D341Med (cell line): Measurements from ENCODE around the gene GZF1.

Experiments used
- DNase-seq: peaks from one replicate; pipeline ENCODE4 v3.0.0; 2012; ENCODE audit warnings: low spot score

The GZF1 gene

GRCh38 chr20:23361476-23362391, at the start of gene GZF1:
TSS of gene GZF1 (plus strand) at chr20:23362182. CDS start at chr20:23364384, 2,202 bp downstream.
- peak; percentile 97 for DNase-seq

- no peak for DNase-seq
Measured at GRCh38 chr20:23313271-23313670, 48.7 kb upstream of the GZF1 start.

- no peak for DNase-seq
Measured at GRCh38 chr20:23314699-23315098, 47.3 kb upstream of the GZF1 start.

GRCh38 chr20:23315099-23315498, 46.9 kb upstream of the GZF1 start:
- DNase-seq, result no peak

GRCh38 chr20:23316626-23317025, 45.4 kb upstream of the GZF1 start:
- no peak for DNase-seq

- DNase-seq, result no peak
Measured at GRCh38 chr20:23317081-23317480, 44.9 kb upstream of the GZF1 start.

- DNase-seq, result no peak
Measured at GRCh38 chr20:23318347-23318746, 43.6 kb upstream of the GZF1 start.

GRCh38 chr20:23320317-23320716, 41.7 kb upstream of the GZF1 start:
- DNase-seq, result no peak

GRCh38 chr20:23325107-23325506, 36.9 kb upstream of the GZF1 start:
- no peak for DNase-seq

GRCh38 chr20:23326774-23327173, 35.2 kb upstream of the GZF1 start:
- DNase-seq, result no peak

- no peak for DNase-seq
Measured at GRCh38 chr20:23327617-23328333, 34.2 kb upstream of the GZF1 start.

GRCh38 chr20:23331450-23332350, 30.3 kb upstream of the GZF1 start:
- no peak for DNase-seq

- DNase-seq, result no peak
Measured at GRCh38 chr20:23332467-23332866, 29.5 kb upstream of the GZF1 start.

- no peak for DNase-seq
Measured at GRCh38 chr20:23334111-23334510, 27.9 kb upstream of the GZF1 start.

GRCh38 chr20:23335521-23335920, 26.5 kb upstream of the GZF1 start:
- no peak for DNase-seq

- no peak for DNase-seq
Measured at GRCh38 chr20:23336476-23336875, 25.5 kb upstream of the GZF1 start.

GRCh38 chr20:23337312-23337711, 24.7 kb upstream of the GZF1 start:
- DNase-seq, result no peak

- no peak for DNase-seq
Measured at GRCh38 chr20:23339986-23340385, 22.0 kb upstream of the GZF1 start.

GRCh38 chr20:23340524-23340923, 21.5 kb upstream of the GZF1 start:
- DNase-seq, result peak; percentile 70

GRCh38 chr20:23341073-23341472, 20.9 kb upstream of the GZF1 start:
- no peak for DNase-seq

GRCh38 chr20:23343590-23343989, 18.4 kb upstream of the GZF1 start:
- DNase-seq, result no peak

GRCh38 chr20:23344336-23344735, 17.6 kb upstream of the GZF1 start:
- DNase-seq, result no peak
